ENCODE data around the gene PRPS1.

GRCh38 chrX:107627838-107628661 lies at the start of gene PRPS1:
- TF ChIP-seq CTCF (optimal IDR thresholded peaks at IDR 0.05 in 1 of 3, IDR thresholded peaks at IDR 0.05 in 1 of 3, conservative IDR thresholded peaks at IDR 0.05 in 1 of 3; ENCODE audit: extremely low read depth in 1 of 3, insufficient read depth in 2 of 3, low read length in 3 of 3): no peak
- TF ChIP-seq EZH2 (IDR thresholded peaks at IDR 0.05; ENCODE audit: low read length): no peak
